GM19395 (cell line): Measurements from ENCODE around the gene MGLL.
A peak's percentile ranks its signal among the peaks of the same experiment; 100 is the strongest.

Source experiments
- ATAC-seq: cut with Tn5 transposase; IDR thresholded peaks from one replicate; pipeline ENCODE4 v1.9.1; 2021; ENCODE audit warnings: mild to moderate bottlenecking, moderate library complexity; ENCODE audit not compliant: unreplicated experiment

Gene MGLL

DNA sequence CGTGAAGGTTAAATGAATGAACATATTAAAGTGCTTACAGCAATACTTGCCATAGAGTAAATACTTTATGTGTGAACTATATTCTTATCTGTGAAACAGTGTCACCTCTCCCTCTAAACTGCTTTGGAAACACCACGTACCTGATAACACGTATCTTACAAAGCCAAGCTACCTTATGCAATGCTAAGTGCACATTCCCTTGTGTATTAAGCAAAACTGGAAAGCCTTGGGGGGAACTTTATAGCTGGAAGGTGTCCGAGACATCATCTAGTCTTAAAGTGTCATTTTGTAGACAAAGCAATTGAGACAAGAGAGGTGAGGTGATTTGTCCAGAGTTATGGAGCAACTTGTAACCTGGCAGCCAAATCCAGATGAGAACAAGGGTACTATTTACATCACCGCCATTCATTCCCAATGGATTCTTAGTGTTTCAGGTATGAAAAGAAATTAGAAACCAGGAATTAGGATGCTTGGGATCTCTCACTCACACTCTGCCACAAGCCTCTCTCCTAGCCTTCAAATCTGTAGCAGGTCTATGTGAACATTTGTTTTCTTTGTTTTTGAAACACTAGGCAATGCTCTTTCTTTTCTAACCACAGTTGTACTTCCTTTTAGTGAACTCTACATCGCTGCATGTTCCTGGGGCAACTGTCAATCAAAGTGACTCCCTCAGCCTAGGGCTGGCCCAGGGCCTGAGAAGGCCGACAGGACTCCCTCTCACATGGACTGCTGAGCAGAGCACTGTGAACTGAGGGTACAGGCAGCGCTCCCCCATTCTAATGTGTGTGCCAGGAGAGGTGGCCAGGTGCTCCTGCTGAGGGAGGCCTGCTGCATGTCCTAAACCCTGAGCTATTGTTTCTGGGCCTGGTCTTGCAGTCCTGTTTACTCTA, 13.9 kb upstream of the MGLL start:
- peak; percentile 80 for ATAC-seq

DNA sequence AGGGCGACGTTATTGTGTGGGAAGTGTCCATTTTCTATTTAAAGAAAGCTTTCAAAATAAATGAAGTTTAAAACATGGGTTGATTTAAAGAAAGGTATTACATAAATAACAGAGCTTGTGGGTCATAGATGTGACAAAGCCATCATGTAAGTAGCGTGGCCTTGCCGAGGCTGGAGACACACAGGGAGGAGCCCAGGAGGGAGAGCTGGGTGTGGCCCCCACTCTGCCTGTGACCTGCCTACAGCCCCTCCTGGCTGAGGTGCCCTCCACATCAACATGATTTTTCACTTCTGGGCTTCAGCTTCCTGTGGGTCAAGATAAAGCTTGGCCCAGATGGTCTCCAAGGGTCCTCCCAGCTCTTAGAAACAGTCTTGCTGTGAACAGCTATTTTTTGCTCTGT, 12.5 kb upstream of the MGLL start:
- ATAC-seq = no peak

DNA sequence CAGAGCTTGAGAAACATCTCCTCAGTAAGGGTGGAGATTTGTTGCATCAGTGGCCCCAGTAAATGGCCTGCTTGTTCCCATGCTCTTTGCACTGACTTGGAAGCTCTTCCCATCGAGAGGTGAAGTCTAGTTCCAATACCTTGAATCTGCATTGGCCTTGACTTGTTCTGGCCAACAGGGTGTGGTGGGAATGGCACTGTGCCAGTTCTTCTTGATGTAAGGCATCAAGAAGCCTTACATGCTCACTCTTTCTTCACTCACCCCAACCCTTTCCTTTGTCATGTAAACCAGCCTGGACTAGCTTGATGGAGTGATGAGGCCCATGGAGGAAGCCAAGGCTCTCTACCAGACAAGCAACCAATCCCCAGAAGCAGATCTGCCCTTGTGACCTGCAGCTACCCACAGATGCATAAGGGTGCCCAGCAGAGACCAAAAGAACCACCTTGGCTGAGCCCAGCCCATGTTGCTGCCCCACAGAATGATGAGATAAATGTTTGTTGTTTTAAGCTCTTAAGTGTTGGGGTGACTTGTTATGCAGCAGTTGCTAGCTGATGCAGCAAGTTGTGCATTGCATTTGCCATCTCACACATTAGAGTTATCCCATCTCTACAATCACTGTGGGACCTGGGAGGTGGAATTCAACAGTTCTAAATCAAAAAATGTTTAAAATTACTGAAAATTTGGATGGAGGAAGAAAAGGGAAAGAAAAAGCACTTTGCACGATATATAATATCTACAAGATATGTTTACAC, 11.1 kb upstream of the MGLL start:
- ATAC-seq = no peak

DNA sequence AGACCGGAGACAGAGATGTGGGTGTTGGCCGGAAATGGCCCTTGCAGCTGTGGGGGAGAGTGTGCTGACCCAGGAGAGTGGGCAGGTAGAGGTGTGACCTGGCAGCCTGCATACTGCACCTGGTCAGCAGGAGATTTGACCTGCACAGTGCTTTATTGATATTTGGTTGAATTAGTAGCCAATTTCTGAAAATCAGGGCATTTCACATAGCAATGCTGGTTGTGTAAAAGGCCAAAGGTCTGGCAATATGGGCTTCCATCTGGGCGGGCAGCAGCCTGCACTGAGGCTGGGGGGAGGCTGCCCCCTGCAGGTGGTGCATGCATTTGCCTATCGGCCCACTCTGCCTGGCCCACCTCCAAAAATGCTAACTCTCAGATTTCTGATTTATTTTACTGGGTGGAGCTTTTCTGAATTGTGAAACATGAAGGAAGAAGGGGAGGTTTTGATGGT, 9.4 kb upstream of the MGLL start:
- no peak for ATAC-seq

DNA sequence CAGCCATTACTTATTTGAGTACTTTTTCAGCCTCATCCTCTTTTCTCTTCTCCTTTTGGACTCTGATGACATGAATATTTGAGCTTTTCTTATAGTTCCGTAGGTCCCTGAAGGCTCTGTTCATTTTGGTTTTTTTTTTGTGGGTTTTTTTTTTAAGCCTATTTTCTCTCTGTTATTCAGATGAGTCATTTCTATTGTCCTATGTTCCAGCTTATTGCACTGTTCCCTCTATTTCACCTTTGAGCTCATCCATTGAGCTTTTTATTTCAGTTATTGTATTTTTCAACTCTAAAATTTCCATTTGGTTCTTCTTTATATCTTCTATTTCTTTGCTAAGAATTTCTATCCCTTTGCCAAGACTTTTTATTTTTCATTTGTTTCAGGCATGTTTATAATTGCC, 7.2 kb upstream of the MGLL start:
- ATAC-seq = no peak

DNA sequence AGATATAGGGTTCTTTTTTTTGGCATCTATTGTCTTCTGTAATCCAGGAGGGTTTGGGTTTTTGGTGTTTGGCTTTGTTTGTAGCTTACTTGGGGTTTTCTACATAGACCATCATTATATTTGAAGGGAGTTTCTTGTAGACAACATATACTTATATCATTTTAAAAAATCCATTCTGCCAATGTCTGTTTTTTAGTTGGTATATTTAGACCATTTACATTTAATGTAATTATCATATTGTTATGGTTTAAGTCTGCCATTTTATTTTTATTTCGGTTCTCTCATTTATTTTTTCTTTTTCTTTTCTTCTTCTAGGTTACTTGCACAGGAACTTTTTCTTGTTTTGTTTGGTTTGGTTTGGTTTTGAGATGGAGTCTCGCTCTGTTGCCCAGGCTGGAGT, 5.5 kb upstream of the MGLL start:
- ATAC-seq = no peak

DNA sequence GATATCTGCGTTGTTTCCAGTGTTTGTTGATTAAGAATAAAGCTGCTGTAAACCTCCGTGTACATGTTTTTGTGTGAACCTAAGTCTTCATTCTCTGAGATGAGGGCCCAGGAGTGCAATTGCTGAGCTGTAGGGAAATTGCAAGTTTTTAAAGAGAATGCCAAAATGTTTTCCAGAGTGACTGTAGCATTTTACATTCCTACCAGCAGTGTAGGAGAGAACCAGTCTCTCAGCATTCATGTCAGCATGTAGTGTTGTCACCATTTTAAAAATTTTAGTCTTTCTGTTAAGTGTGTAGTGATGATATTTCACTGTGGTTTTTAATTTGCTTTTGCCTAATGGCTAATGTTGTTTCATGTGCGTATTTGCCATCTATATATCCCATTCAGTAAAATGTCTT, 3.4 kb upstream of the MGLL start:
- no peak for ATAC-seq

DNA sequence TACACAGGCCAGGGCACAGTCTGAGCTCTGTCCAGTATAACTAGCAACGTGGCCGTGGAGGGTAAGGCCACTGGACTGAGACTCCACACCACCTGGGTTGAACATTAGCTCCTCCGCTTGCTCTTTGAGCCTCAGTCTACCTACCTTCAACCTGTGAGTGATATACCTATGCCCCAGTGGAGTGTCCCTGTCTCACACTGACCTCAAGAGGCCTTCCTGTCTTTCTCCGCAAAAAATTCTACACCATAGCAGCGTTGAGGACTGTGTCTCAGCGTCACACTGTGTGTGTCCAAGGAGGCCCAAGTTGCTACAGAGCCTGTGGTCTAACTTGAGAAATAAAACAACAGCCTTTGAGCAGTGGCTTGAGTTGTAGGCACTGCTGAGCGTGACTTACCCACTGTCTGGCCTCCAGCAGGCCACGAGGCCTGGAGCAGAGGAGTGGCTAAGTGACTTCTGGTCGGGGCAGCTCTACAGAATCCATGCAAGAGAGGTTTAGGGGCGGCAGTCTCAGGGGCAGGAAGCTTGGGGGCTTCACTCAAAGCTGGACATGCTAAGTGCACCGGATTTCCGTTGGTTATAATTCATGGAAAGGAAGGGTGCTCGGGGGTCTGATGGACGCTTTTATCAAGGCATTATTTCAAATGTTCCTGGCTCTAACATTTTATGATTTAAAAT, 2.0 kb upstream of the MGLL start:
- ATAC-seq = no peak

DNA sequence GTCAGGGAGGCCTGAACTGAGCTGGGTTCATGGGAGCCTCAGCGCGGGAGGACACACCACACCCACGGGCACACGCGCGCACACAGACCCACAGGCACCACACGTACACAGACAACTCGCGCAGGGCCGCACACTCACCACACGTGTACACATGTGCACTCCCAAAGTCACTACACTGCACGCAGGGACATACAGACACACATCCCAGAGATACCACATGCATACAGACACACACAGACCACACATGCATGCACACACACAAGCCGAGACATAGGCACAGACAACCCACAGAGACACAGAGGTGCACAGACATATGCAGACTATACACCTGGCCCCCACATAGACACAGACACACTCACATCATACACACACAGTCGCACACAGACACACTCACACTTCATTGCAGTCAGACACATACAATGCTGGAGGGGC, 1.1 kb upstream of the MGLL start:
- ATAC-seq = peak; percentile 7

DNA sequence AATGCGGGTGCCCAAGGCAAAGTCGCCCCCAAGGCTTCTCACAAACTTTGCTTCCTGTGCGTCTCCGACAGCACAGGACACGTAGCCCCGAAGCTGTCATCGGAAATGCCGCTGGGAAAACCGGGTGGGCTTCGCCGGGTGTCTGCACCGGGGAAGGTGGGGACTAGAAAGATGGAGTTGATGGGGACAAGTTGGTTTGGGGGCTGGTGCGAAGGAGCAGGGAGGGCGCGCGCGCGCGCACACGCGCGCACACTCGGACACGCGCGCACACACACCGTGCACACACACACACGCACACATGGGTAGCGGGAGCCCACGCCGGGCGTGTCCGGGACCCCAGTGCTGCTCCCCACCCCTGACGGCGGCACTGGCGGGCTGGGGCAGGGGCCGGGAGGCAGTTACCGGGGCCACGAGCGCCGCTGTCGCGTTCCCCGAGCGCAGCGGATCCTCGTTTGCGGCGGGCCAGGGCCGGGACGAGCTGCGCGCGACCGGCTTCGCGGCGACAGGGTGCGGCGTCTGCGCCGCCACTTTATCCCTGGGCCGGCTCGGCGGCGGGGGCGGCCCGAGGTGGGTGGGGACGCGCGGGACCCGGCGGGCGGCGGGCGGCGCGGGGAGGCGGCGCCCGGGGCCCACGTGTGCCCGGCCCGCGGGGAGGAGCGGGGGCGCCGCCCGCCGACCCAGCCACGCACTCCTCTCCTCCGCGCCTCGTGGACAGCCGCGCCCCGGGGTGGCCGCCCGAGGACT, 539 bp upstream of the MGLL start:
- ATAC-seq = peak; percentile 45

DNA sequence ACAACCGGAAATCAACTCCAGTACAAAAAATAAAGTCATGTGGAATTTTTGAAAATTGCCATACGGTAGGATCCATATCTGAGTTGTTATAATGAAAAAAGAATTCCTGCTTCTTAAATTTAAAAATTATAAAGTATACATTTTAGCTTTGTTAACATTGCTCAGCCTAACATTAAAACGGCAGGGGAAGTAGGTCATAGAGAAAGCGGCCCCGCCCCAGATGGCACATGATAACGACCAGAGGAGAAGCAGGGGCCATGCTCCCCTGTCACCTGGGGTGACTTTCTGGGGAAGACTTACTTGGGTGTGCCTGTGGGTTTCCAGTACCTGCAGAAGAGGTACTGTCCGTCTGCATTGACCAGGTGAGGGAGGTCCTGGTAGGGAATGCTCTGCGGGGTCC, 921 bp downstream of the MGLL start:
- no peak for ATAC-seq

DNA sequence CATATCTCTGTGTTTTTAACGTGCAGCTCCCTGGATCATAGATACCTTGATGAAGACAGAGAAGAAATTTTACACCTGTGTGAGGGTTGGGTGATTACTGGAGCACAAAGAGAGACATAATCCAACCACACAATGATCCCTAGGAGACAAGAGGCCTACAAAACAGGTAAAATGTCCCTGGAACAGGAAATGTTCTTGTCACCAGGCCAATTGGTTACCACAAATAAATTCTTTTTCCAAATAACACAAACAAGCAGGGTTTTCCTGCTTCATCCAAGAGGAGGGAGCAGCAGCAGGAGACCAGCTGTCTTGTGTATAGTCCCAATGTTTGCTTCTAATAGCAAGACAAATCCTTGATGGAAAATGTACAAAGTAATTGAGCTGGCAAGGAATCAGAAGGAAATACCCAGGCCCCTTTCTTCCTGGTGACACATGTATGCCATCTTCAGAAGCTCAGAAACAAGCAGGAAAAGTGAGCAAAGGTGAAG, 1.4 kb downstream of the MGLL start:
- no peak for ATAC-seq

DNA sequence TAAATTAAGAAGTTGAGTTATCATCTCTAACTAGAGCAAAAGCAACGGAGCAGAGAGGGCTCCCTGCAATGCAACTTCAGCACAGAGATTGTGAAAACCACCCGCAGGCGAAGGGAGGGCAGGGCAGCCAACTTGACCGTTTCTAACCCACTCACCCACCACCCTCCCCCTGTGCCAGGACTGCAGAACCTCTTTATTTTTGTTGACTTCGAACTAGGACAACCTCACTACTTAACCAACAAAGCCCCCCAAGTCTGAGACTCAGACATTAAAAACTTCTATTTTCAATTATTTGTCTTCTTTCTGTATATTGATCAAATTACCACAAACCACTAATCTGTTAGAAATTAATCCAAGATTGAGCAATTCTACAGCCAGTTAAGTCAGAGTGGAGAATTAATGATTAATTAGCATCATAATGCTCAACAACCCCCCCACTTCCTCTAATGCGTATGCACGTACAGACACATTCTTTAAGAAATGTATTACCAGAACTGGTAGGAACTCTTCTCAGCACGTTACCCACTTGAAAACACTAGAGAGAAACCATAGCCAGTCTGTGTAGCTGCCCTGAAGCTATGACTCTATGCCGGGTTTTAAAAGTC, 2.0 kb downstream of the MGLL start:
- no peak for ATAC-seq

DNA sequence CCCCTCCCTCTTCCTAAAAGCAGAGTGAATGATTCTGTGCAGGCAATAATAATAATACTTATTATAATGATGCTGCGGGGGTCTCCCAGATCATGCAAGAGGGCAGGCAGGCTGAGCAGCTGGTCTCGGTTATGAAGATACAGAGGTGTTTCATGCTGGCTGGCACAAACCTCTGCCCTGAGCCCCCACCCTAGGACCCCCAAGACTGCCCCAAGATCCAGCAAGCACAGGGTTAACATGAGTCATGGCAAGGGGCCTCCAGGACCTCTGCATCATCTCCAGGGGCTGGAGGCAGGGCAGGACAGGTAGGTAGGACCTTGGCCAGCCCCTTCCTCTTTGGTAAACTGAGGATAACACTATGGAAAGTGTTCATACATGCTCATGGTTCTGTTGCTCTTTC, 2.7 kb downstream of the MGLL start:
- no peak for ATAC-seq

DNA sequence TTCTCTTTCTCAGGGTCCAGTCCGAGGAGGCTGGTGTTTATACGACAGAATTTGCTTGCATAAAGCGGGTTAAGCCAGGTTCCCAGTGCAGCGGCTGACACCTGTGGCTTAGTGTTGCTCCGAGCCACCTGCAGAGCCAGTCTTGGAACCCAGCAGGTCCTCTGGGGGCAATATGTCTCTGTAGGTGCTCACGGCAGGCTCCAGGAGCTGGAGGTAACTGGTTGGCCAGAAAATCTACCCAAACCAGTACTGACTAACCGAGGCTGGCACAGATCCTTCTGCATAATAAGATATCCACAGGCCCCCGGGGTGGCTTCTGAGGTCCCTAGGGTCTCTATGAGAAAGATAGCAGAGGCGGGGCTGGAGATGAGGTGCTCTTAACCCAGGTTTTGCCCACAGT, 3.2 kb downstream of the MGLL start:
- ATAC-seq = no peak

DNA sequence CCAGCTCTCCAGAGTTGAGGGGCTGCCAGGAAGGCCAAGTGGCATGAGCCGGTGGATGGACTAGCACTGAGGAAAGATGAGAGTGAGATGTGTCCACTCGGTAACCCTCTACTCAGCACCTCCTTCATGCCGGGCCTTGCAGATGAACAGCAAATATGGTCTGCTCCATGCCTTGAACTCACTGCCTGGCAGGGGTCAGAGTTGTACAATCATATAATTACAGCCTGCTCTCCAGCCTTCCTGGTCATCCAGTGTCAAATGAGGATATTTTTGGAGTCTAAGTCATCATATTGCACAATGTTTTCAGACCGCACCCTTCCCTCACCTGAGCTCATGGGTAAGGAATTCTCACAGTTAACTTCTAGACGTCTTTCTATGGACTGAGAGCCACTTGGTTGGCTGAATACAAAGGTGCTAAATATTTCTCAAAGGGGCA, 4.9 kb downstream of the MGLL start:
- no peak for ATAC-seq

DNA sequence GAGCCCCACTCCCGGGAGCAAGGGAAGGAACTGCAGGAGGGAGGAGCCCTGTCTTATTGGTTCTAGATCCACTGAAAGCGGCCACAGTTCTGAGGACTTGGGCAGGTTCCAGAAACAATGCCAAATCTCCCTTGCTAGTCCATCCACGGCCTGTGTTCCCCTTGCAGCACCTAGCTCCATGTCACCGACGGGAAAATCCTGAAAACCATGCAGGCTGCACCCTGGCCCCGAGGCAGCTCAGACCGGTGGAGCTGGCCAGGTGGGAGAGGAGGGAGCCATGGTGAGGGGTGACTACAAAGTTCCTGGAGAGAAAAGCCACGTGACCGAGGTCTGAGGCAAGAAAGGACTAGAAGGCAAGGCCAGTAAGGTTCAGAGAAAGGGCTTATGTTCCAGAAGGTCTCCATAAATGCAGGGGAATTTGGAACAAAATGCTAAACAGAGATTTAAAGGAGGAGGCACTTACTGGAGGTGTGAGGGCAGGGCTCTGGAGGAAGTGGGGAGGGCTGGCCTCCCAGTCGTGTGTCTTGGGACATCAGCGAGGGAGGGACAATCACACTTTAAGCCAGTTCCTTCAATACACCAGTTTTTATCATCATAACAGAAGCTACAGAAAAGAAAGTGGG, 5.4 kb downstream of the MGLL start:
- no peak for ATAC-seq

DNA sequence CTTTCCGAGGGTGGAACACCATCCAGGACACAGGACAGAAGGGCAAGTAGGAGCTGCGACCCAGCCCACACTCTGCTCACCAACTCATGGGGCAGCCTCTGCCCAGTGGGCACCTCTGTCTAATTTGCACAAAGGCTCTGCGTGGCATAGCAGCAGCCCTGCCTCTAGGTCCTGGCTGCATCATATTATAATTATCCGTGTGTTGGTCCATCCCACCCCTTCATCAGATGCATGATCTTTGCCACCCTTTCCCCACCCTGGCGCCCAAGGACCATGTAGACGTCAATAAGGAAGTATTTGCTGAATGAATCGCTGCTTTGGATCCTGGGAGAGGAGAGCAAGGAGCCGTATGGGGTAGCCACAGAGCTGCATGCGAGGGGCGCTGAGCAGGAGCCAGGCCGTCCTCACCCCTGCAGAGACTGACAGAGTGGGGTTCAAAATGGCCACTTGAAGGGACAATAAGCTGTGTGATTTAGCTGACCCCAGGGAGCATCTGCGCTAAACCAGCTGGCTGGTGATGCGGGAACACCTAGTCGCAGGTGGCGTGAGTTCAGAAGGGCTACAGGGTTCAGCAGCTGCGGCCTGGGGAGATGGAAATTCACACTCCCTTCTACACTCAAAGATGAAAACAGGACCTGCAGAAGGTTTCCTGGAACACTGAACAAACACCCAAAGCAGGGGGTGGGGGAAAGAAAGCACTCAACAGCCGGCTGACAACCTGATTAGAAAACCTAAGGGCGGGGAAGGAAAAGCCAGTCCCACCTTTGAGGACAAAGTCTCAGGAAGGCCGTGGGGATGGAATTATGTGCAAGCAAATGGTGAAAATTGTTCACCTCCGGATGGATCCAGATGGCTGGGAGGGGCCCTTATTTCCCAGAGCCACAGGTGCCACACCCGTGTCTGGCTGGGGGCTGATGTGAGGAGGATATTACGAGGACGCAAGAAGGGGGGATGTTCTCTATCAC, 6.4 kb downstream of the MGLL start:
- ATAC-seq = no peak

DNA sequence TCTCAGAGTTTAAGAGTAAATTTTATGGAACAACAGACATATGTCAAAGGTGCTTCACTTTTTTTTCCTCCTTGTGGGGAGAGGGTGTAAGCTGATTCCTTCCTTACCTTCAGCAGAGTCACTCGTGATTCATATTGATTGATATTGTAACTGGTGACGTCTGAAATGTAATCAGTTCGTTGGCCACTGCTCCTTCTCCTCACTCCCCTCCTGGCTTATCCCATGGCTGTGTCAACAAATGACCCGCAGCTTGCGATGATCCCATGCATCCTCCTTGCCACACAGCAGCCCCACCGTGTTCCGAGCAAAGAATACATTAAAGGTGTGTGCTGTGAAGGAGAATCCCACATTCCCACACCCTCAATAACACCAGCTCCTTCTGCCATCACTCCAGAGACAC, 7.3 kb downstream of the MGLL start:
- no peak for ATAC-seq
